BE2C (cell line): Measurements from ENCODE around the gene KRTAP5-6.

Experiments used
- DNase-seq: peaks from one replicate; pipeline ENCODE4 v3.0.0-alpha.2; 2020
- H3K27me3 ChIP-seq: fragments of 250-450 bp; sonication (Bioruptor Pico); 2 replicates; pipeline ENCODE4 v1.5.1; 2020; ENCODE audit warnings: mild to moderate bottlenecking
- H3K36me3 ChIP-seq: fragments of 250-450 bp; sonication (Bioruptor Pico); 2 replicates; pipeline ENCODE4 v1.5.1; 2020; ENCODE audit warnings: mild to moderate bottlenecking
- H3K4me1 ChIP-seq: fragments of 250-450 bp; sonication (Bioruptor Pico); 2 replicates; pipeline ENCODE4 v1.5.1; 2020
- H3K4me3 ChIP-seq: 2 replicates; pipeline ENCODE4 v1.5.1; 2011; ENCODE audit warnings: low read depth, low read length
- H3K9me3 ChIP-seq: fragments of 250-450 bp; sonication (Bioruptor Pico); 2 replicates; pipeline ENCODE4 v1.5.1; 2020
- CTCF ChIP-seq: IDR thresholded peaks from 2 replicates; pipeline ENCODE4 v1.5.1; 2012; ENCODE audit warnings: mild to moderate bottlenecking, low read depth, low read length

The KRTAP5-6 gene

GRCh38 chr11:1703146-1703545 is 6.2 kb downstream of the KRTAP5-6 start:
- no peaks in the 10 kb centered on the region for H3K27me3 ChIP-seq
- DNase-seq = no peak
- H3K36me3 ChIP-seq = no peaks in the 10 kb centered on the region
- TF ChIP-seq CTCF = no peak
- no peaks in the 10 kb centered on the region for H3K4me1 ChIP-seq
- no peaks in the 10 kb centered on the region for H3K9me3 ChIP-seq
- H3K4me3 ChIP-seq = no peak overlapping the region

GRCh38 chr11:1705126-1706052 is 8.4 kb downstream of the KRTAP5-6 start:
- Histone ChIP-seq H3K36me3 (no peaks in the 10 kb centered on the region), H3K4me3 (no peak overlapping the region), H3K4me1 (no peaks in the 10 kb centered on the region), H3K27me3 (no peaks in the 10 kb centered on the region), H3K9me3 (no peaks in the 10 kb centered on the region)
- no peak for TF ChIP-seq CTCF
- no peak for DNase-seq

- Histone ChIP-seq H3K27me3 (peaks cover 8% of the 10 kb centered on the region; the same call in 1 of the 2 replicates), H3K4me1 (no peaks in the 10 kb centered on the region), H3K9me3 (no peaks in the 10 kb centered on the region), H3K4me3 (no peak overlapping the region), H3K36me3 (no peaks in the 10 kb centered on the region)
- DNase-seq = peak; percentile 25
- TF ChIP-seq CTCF = peak; percentile 38
These were observed 9.8 kb downstream of the KRTAP5-6 start for GRCh38 chr11:1706634-1707400.

GRCh38 chr11:1707751-1708150 is 10.8 kb downstream of the KRTAP5-6 start:
- TF ChIP-seq CTCF = no peak
- Histone ChIP-seq H3K27me3 (peaks cover 10% of the 10 kb centered on the region; the same call in 1 of the 2 replicates), H3K9me3 (no peaks in the 10 kb centered on the region), H3K4me1 (no peaks in the 10 kb centered on the region), H3K4me3 (no peak overlapping the region), H3K36me3 (no peaks in the 10 kb centered on the region)
- DNase-seq = no peak

- Histone ChIP-seq H3K27me3 (peaks cover 10% of the 10 kb centered on the region; the same call in 1 of the 2 replicates), H3K4me3 (no peak overlapping the region), H3K36me3 (no peaks in the 10 kb centered on the region), H3K4me1 (no peaks in the 10 kb centered on the region), H3K9me3 (no peaks in the 10 kb centered on the region)
- TF ChIP-seq CTCF = no peak
- no peak for DNase-seq
These were observed 11.7 kb downstream of the KRTAP5-6 start for GRCh38 chr11:1708716-1709115.
